CD14-positive monocyte (primary cell): ENCODE results near the gene FIBCD1. TPM values are rescaled to one million over a fixed set of nuclear protein-coding genes. Genes with fewer than 3 reads are reported as not detected.

ENCODE experiments used
- DNase-seq, 3 donors: peaks; one replicate each; pipeline ENCODE4 v3.0.0-alpha.2; 2011 to 2022
- H2AFZ ChIP-seq: 2 replicates; pipeline ENCODE4 v1.6.0; 2012; ENCODE audit warnings: mild to moderate bottlenecking, low read depth, low read length, inconsistent platforms; ENCODE audit not compliant: insufficient read depth, poor library complexity, severe bottlenecking
- H3K27ac ChIP-seq, 2 donors: 1 replicate in 1 of 2; 2 replicates in 1 of 2; pipeline ENCODE4 v1.5.1; 2012 to 2013; ENCODE audit warnings: low read length in 2 of 2, control low read depth in 1 of 2, inconsistent platforms in 1 of 2, low read depth in 1 of 2, mild to moderate bottlenecking in 1 of 2
- H3K27me3 ChIP-seq, 2 donors: one replicate each; pipeline versions ENCODE4 v1.6.0 to v1.6.1; 2011 to 2013; ENCODE audit warnings: low read length in 2 of 2; ENCODE audit not compliant: control insufficient read depth in 2 of 2, insufficient read depth in 2 of 2
- H3K36me3 ChIP-seq, 2 donors: replicated peaks in 1 of 2; 1 replicate in 1 of 2; 2 replicates in 1 of 2; pipeline versions ENCODE4 v1.5.1 to v1.6.1; 2012 to 2013; ENCODE audit warnings: low read length in 2 of 2, control low read depth in 1 of 2, inconsistent platforms in 1 of 2, mild to moderate bottlenecking in 1 of 2; ENCODE audit not compliant: insufficient read depth in 2 of 2, control insufficient read depth in 1 of 2
- H3K4me1 ChIP-seq, 2 donors: 1 replicate in 1 of 2; 2 replicates in 1 of 2; pipeline versions ENCODE4 v1.5.1 to v1.6.1; 2012 to 2013; ENCODE audit warnings: low read length in 2 of 2, control low read depth in 1 of 2, inconsistent platforms in 1 of 2, mild to moderate bottlenecking in 1 of 2, moderate library complexity in 1 of 2; ENCODE audit not compliant: insufficient read depth in 2 of 2, control insufficient read depth in 1 of 2
- H3K4me2 ChIP-seq: replicated peaks from 2 replicates; pipeline ENCODE3; 2012; ENCODE audit warnings: low read length, moderate library complexity, mild to moderate bottlenecking; ENCODE audit not compliant: poor library complexity, severe bottlenecking; ENCODE audit errors: extremely low read depth
- H3K4me3 ChIP-seq, 3 experiments: fragments of 200-600 bp in 1 of 3; sonication (generic) in 1 of 3; replicated peaks in 1 of 3; 1 replicate in 2 of 3; 2 replicates in 1 of 3; pipeline ENCODE4 v1.5.1; 2011 to 2013; ENCODE audit warnings: low read length in 3 of 3, mild to moderate bottlenecking in 3 of 3, control low read depth in 2 of 3, low read depth in 2 of 3, inconsistent platforms in 1 of 3, moderate library complexity in 1 of 3
- H3K79me2 ChIP-seq: 2 replicates; pipeline ENCODE4 v1.6.0; 2012; ENCODE audit warnings: mild to moderate bottlenecking, control low read depth, inconsistent platforms, low read length, moderate library complexity; ENCODE audit not compliant: insufficient read depth
- H3K9ac ChIP-seq: 2 replicates; pipeline ENCODE4 v1.6.0; 2017; ENCODE audit warnings: low read length, mild to moderate bottlenecking; ENCODE audit not compliant: insufficient read depth, poor library complexity, severe bottlenecking
- H3K9me3 ChIP-seq, 2 donors: replicated peaks in 1 of 2; 1 replicate in 1 of 2; 2 replicates in 1 of 2; pipeline versions ENCODE4 v1.5.1 to v1.6.1; 2012 to 2013; ENCODE audit warnings: low read length in 2 of 2, control low read depth in 1 of 2; ENCODE audit not compliant: control insufficient read depth in 1 of 2, insufficient read depth in 1 of 2
- H4K20me1 ChIP-seq: 2 replicates; pipeline ENCODE4 v1.6.0; 2012; ENCODE audit warnings: mild to moderate bottlenecking, low read length, control low read depth, moderate library complexity; ENCODE audit not compliant: insufficient read depth
- H3K27ac Mint-ChIP-seq, 7 donors: one replicate each; pipeline ENCODE4 v1.8.0; 2020; ENCODE audit warnings: mild to moderate bottlenecking in 7 of 7, mixed read lengths in 7 of 7, moderate library complexity in 6 of 7, inconsistent platforms in 2 of 7
- H3K27me3 Mint-ChIP-seq, 3 donors: one replicate each; pipeline ENCODE4 v1.8.0; 2021 to 2022; ENCODE audit warnings: low read depth in 3 of 3, mild to moderate bottlenecking in 3 of 3, mixed read lengths in 3 of 3, moderate library complexity in 3 of 3, inconsistent platforms in 1 of 3
- H3K36me3 Mint-ChIP-seq, 2 donors: one replicate each; pipeline ENCODE4 v1.8.0; 2020; ENCODE audit warnings: mixed read lengths in 2 of 2, inconsistent platforms in 1 of 2, mild to moderate bottlenecking in 1 of 2
- H3K4me1 Mint-ChIP-seq: one replicate; pipeline ENCODE4 v1.8.0; 2020; ENCODE audit warnings: mild to moderate bottlenecking, mixed read lengths
- H3K4me3 Mint-ChIP-seq, 2 donors: one replicate each; pipeline ENCODE4 v1.8.0; 2020; ENCODE audit warnings: mild to moderate bottlenecking in 2 of 2, mixed read lengths in 2 of 2, moderate library complexity in 1 of 2
- H3K9me3 Mint-ChIP-seq, 7 donors: one replicate each; pipeline ENCODE4 v1.8.0; 2020 to 2022; ENCODE audit warnings: mixed read lengths in 7 of 7, mild to moderate bottlenecking in 6 of 7, moderate library complexity in 6 of 7, inconsistent platforms in 2 of 7
- WGBS: methylation state at CpG from one replicate; pipeline ENCODE4 v1.1.5; 2013; ENCODE audit warnings: missing lambda C conversion rate; ENCODE audit not compliant: insufficient coverage; 5-methylcytosine and 5-hydroxymethylcytosine counted together
- intact Hi-C, 2 donors: fragments of 100-400 bp; cut with micrococcal nuclease; formaldehyde crosslinking; loops; one replicate each; pipeline versions ENCODE4 v1.15.0 to v1.15.1; 2023
- polyA plus RNA-seq, 3 donors: library from polyadenylated mRNA; depleted of rRNA in 1 of 3; unstranded in 2 of 3; stranded (reverse) in 1 of 3; fragments of 300-500 nt in 2 of 3; fragments of >200 nt in 1 of 3; fragmentation: Illumina TruSeq in 2 of 3; gene quantifications; 1 replicate in 2 of 3; 2 replicates in 1 of 3; pipeline ENCODE4 v1.2.3, GENCODE V29; 2012 to 2021
- TF ChIP-seq, protein P1 (sequence below): fragments of 200-600 bp; IDR thresholded peaks from one replicate; pipeline ENCODE4 v1.8.0; 2022; ENCODE audit warnings: antibody characterized with exemption, mild to moderate bottlenecking

The FIBCD1 gene
- polyA plus RNA-seq, 3 donors, result not detected

DNA sequence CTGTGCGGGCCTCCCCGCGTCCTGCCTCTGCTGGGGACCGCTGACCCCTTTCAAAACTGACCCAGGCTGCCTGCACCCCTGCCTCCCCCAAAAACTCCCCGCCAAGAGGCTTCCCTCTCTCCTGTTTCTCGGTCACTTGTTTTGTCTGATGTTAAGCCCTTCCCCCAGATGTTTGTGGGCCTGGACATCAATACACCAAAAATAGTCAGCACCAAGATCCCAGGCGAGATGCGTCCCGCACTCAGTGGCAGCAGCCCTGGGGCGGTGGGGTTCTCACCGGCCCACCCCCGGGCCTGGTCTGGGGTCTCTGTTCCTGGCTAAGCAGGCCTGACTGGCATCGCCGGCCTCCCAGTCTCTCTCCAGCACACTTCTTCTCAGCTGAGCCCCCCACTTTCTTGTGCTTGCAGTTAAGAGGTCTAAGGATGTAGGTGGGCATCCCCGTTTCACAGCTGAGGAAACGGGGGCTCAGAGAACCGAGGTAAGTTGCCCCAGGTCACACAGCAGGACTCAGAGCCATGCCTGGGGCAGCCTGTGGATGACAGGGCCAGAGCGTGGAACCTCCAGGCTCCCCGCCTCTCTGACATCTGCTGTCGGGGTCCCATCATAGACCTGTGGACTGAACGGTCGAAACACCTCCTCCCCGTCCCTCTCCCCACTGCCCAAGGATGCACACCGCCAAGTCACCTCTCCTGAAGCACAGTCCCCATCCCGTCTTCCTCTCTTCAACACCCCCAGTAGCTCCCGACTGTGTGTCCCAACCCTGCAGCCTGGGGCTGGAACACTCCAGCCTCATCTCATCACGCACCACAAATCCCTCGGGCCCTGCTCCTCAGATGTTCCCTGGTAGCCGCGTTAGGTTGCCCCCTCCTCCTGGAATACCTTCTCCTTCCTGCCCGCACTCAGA is 16.8 kb downstream of the FIBCD1 start:
- H3K79me2 ChIP-seq, result no peaks in the 10 kb centered on the region
- no peaks in the 10 kb centered on the region for H3K9me3 ChIP-seq
- DNase-seq, result no peak
- no peaks in the 10 kb centered on the region for H3K4me1 Mint-ChIP-seq
- H3K27ac ChIP-seq, result no peak overlapping the region
- H3K4me3 ChIP-seq, result no peak overlapping the region
- peaks cover 0 to 3% (median 0%) of the 10 kb centered on the region in 7 donors for H3K9me3 Mint-ChIP-seq
- TF ChIP-seq, protein P1, sequence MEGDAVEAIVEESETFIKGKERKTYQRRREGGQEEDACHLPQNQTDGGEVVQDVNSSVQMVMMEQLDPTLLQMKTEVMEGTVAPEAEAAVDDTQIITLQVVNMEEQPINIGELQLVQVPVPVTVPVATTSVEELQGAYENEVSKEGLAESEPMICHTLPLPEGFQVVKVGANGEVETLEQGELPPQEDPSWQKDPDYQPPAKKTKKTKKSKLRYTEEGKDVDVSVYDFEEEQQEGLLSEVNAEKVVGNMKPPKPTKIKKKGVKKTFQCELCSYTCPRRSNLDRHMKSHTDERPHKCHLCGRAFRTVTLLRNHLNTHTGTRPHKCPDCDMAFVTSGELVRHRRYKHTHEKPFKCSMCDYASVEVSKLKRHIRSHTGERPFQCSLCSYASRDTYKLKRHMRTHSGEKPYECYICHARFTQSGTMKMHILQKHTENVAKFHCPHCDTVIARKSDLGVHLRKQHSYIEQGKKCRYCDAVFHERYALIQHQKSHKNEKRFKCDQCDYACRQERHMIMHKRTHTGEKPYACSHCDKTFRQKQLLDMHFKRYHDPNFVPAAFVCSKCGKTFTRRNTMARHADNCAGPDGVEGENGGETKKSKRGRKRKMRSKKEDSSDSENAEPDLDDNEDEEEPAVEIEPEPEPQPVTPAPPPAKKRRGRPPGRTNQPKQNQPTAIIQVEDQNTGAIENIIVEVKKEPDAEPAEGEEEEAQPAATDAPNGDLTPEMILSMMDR, result no peak
- no peaks in the 10 kb centered on the region for H3K36me3 ChIP-seq
- H3K4me3 Mint-ChIP-seq, result no peak overlapping the region
- no peak overlapping the region for H3K9ac ChIP-seq
- H3K27me3 Mint-ChIP-seq, result peaks cover 6 to 25% (median 14%) of the 10 kb centered on the region in 3 donors
- no peaks in the 10 kb centered on the region for H3K27me3 ChIP-seq
- WGBS, result 79% methylated on average over 26 of the region's 31 CpGs
- no peak overlapping the region for H3K27ac Mint-ChIP-seq
- H3K4me2 ChIP-seq, result no peak overlapping the region
- intact Hi-C loops, result no loop called here
- no peaks in the 10 kb centered on the region for H4K20me1 ChIP-seq
- no peaks in the 10 kb centered on the region for H3K36me3 Mint-ChIP-seq
- H3K4me1 ChIP-seq, result no peaks in the 10 kb centered on the region
- H2AFZ ChIP-seq, result no peak overlapping the region

DNA sequence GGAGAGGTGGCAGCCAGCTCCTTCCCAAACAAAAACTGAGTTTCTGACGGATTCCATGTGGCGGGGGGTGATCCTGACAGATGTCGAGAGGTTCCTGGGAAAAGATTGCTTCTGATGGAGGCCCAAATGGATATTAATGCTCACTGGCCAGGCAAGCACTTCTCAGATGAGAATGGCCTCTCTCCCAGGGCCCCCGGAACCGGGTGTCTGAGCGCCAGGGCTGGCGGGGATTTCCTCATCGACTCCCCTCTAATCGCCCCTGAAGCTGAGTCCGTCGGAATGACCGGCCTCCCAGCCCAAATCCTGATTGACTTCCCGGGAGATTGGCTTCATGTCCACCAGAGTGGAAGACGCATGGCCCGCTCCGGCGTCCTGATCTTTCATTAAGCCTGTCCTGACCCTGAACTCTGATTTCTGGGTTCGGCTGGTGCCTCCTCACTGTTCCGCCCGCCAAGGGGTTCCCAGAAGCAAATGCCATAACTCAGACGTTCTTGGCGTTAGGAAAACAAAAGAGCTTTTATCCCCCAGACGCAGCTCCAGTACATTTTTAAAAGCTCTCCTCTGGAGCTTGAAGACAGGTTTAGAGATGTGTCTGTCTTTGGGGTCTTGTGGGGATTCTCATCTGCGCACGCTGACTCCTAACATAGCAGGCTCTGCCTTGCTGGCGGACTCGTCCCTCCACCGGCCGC is 17.6 kb downstream of the FIBCD1 start:
- H3K9me3 Mint-ChIP-seq, result peaks cover 0 to 2% (median 0%) of the 10 kb centered on the region in 7 donors
- no peak overlapping the region for H3K4me3 Mint-ChIP-seq
- DNase-seq, result no peak
- Histone ChIP-seq H3K4me2 (no peak overlapping the region), H3K9me3 (no peaks in the 10 kb centered on the region), H3K79me2 (no peaks in the 10 kb centered on the region), H3K9ac (no peak overlapping the region), H3K27ac (no peak overlapping the region), H3K36me3 (no peaks in the 10 kb centered on the region), H3K27me3 (no peaks in the 10 kb centered on the region), H4K20me1 (no peaks in the 10 kb centered on the region), H3K4me1 (no peaks in the 10 kb centered on the region), H2AFZ (no peak overlapping the region), H3K4me3 (no peak overlapping the region)
- intact Hi-C loops, result no loop called here
- no peaks in the 10 kb centered on the region for H3K36me3 Mint-ChIP-seq
- no peaks in the 10 kb centered on the region for H3K4me1 Mint-ChIP-seq
- TF ChIP-seq, protein P1, result no peak
- H3K27me3 Mint-ChIP-seq, result peaks cover 6 to 29% (median 18%) of the 10 kb centered on the region in 3 donors
- 74% methylated on average over 24 of the region's 29 CpGs for WGBS
- no peak overlapping the region for H3K27ac Mint-ChIP-seq
